Amniotic stem cell (primary cell): Measurements from ENCODE around the gene UCK1.
"Not testable (repeated sequence)": the region's sequence is repeated elsewhere in the genome, so short reads cannot be mapped to it uniquely, and the experiment has no call there.

Source experiments
- DNase-seq: peaks from one replicate; lab custom pipeline; 2025; lab: John Stamatoyannopoulos, UW

UCK1 gene

DNA sequence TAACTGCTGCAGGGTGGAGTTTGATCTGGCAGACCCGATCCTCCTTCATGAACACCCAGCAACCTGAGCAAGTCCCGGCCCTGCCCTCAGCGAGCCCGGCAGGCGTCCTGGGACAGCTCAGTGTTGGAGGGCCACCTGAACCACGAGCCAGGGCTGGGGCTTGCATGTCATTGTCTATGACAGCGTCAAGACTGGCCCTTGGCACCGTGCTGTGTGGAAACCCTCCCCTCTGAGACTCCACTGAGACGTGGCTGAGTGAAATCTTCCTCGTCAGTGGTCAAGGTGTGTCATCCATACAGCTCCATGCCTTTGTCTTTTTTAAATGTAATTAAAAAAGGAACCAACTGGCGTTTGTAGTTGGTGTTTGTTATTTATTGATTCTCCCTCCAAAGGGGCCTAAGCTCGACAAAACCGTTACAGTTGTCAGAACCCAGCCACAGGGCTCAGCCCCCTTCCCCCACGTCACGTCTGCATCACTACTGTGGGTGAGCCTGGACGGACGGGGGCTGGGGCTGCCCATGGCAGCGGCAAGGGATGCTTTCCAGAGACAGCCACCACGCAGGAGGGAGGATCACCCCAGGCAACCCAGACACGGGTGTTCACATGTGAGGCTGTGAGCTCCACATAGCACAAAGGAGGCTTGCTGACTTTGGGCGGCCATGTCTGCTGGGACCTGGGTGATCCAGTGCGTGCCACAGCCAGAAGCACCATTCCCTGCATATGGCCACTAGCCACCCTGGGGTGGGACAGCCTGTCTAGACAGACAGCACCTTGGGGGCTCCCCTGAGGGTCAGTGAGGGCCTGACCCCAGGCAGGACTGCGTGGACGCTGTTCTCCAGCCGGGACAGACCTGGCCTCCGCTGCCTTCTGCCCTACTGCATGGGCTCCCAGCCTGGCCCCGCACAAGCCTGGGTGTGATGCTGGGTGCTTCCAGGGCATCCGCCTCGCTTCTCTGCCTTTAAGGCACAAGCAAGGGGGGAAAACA is 7.3 kb downstream of the UCK1 start:
- no peak for DNase-seq

DNA sequence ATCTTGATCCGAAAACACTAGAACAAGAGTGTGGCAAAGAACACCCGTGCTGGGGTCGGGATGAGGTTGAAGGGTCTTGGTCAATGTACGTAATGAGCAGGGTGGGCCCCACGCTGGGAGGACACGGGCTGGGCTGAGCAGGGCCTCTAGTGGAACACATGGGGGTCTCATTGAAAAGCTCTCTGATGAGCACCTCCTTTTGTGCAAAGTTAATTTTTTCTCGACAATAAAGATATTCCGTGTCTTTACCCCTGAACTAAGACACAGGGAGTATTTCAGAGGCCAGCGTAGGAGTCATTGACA is 8.0 kb downstream of the UCK1 start:
- no peak for DNase-seq

DNA sequence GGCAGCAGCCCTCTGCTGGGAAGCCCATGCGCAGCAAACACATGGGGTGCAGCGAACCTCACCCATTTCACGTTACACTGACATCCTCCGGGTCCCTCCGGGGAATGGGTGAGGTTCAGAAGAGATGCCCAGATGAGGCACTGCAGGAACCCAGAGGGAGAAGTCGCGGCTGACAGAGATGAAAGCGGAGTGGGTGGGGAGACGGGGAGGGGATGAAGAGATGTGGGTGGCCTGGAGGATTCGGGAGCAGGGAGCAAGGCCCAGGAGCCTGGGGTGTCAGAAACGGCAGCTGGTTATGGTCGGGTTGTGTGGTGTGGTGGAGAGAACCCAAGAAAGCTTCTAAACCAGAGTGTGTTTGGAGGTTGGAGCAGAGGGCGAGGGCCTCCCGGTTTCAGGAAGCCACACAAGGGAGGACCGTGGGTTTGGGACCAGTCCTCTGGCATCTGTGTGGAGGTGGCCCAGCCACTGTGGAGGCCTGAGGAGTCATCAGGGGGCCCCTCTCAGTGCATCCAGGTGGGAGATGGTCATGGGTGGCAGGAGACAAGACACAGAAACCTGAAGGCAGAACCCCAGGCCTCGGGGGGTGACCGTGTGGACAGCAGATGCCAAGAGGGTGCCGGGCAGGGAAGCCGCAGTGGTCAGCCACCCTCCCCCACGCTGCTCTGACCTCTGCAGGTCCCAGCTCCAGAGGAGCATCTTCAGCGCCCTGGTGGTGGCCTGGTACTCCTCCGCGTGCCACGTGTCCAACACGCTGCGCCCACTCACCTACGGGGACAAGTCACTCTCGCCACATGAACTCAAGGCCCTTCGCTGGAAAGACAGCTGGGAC is 8.6 kb downstream of the UCK1 start:
- DNase-seq, result no peak

DNA sequence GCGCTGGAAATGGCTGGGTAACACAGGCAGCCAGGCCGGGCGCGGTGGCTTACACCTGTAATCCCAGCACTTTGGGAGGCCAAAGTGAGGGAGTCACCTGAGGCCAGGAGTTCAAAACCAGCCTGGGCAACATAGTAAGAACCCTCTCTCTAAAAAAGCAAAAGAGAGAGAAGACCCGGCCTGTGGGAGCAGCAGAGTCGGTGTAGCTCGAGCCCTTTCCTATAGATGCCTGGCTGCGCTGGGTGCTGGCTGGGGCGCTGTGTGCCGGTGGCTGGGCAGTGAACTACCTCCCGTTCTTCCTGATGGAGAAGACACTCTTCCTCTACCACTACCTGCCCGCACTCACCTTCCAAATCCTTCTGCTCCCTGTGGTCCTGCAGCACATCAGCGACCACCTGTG is 9.2 kb downstream of the UCK1 start:
- no peak for DNase-seq

DNA sequence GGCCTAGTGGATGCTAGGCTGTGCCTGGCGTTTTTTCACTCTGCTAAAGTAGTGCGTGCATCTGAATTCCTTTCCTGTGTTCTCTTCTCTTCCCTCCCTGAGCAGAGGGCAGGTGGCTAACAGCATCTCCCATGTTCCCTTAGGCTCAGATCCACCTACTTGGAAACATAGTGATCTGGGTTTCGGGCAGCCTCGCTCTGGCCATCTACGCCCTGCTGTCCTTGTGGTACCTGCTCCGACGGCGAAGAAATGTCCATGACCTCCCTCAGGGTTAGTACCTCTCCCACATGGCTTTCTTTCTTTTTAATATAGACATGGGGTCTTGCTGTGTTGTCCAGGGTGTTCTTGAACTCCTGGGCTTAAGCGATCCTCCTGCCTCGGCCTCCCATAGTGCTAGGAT is 9.9 kb downstream of the UCK1 start:
- DNase-seq, result no peak

DNA sequence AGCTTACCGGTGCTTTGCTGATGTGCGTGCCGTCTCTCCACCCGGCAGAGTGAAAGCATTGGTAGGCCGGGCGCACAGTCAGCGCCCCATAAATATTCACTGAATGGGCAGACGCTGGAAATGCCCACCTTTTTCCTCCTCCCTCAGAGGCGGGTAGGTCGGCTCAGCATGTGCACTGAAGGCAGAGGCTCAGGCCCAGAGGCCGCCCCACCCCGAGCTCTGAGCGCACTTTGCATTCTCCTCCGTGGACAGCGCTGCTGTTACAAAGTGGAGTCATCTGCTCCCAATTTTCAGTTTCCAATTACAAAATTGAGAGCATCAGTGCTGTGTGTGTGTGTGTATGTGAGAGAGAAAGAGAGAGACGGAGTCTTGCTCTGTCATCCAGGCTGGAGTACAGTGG is 10.6 kb downstream of the UCK1 start:
- DNase-seq, result no peak

DNA sequence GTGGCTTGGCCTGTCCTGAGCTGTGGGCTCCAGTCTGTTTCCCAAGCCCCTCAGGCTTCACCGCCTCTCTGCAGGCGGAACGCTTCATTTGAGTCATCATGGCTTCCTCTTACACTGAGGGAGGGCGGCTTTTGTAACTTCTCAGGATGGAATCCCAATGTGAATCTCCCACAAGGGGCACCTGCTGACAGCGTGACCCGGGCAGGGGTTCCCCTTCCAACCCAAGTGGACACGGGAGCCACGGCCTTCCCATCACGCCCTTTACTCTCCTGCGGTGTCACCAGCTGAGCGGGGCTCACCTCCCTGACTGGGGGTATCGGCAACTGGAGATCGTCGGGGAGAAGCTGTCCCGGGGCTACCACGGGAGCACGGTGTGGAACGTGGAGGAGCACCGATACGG is 12.5 kb downstream of the UCK1 start:
- DNase-seq, result no peak

DNA sequence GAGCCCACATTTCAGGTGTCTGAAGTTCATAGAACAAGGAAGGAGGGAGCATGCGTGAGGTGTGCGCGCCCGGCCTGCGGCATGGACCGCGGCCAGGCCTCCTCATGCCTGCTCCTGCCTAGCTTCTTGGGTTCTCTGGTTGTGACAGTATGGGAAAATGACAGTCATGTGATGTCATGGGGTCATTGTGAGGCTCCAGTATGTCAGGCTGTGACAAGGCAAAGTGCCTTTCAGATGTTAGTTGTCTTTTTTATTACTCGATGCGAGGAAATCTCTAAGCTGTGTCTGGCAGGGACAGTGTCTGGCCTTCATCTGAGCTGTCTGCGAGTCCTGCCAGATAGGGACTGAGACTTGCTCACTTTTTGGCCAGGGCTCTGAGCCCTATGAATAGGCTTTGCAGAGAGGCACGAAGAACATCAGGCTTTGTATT is 13.3 kb downstream of the UCK1 start:
- DNase-seq, result no peak

DNA sequence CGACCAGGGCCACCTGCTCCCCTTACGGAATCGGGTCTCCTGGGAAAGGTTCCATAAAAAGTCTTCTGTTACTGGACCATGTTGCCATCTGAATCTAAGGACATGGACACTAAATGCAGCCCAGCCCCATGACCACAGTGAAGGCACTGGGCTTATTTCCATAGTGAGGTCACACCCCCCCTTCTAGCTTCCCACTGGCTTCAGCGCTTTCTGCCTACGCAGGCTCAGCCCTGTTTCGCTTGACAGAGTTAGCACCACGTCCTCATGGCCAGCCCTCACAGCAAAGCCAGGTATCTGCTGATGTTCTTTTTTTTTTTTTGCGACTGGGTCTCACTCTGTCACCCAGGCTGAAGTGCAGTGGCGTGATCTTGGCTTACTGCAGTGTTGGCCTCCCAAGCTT is 14.1 kb downstream of the UCK1 start:
- no peak for DNase-seq

DNA sequence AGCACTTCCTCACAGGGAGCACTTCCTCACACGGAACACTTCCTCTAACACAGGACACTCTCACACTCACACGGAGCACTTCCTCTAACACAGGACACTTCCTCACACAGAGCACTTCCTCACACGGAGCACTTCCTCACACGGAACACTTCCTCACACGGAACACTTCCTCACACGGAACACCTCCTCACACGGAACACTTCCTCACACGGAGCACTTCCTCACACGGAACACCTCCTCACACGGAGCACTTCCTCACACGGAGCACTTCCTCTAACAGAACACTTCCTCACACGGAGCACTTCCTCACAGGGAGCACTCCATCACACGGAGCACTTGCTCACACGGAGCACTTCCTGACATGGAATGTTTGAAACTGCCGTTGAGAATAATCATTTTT is 15.0 kb downstream of the UCK1 start:
- DNase-seq, result no peak

DNA sequence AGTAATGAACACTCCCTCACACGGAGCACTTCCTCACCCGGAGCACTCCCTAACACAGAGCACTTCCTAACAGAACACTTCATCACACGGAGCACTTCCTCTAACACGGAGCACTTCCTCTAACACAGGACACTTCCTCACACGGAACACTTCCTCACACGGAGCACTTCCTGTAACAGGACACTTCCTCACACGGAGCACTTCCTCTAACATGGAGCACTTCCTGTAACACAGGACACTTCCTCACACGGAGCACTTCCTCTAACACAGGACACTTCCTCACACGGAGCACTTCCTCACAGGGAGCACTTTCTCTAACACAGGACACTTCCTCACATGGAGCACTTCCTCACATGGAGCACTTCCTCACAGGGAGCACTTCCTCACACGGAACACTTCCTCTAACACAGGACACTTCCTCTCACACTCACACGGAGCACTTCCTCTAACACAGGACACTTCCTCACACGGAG is 15.5 kb downstream of the UCK1 start:
- DNase-seq, result not testable (repeated sequence)

DNA sequence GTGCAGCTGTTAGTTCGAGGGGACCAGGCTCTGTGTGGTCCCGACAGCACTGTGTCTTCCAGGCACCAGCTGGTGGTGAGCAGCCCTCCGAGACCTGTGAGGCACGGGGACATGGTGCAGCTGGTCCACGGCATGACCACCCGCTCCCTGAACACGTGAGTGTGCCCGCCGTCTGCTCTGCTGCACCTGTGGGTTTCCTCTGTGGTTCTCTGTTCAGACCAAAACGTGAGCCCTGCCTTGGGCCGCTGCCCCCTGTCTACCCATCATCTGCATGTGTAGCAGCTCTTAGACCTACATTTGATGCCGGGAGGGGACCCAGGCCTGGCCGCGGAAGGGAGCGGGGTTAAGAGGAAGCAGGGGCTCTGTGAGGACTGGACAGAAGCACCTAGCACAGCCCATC is 17.9 kb downstream of the UCK1 start:
- DNase-seq, result no peak

DNA sequence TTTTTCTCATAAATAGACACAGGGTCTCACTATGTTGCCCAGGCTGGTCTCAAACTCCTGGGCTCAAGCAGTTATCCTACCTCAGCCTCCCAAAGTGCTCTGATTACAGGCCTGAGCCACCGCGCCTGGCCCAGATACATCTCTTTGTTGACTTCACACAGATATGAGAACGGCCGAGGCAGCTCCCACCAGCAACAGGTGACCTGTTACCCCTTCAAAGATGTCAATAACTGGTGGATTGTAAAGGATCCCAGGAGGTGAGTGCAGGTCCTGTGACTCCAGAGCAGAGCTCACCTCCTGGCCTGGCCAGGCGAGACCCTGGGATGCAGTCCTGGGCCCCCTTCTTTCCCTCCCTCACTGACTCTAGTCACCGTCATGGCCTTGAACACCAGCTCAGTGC is 19.2 kb downstream of the UCK1 start:
- no peak for DNase-seq

DNA sequence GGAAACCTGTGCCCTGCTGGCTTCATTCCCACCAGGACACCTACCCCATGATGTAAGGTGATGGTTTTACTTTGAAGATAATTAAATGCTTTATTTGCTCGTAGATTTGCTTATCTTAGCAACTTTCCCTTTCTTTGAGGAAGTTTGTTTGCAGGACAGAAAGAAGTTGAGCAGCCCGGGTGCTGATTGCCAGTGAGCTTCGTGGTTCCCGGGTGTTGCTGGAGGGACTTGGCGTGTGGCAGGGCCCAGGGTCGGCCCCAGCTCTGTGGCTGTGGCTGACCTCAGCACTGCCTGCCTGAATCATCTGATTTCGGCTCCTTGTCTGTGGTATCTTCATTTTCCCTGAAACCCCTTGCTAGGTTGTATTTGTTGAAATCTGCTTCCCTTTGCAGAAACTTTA is 19.6 kb downstream of the UCK1 start:
- DNase-seq, result no peak

DNA sequence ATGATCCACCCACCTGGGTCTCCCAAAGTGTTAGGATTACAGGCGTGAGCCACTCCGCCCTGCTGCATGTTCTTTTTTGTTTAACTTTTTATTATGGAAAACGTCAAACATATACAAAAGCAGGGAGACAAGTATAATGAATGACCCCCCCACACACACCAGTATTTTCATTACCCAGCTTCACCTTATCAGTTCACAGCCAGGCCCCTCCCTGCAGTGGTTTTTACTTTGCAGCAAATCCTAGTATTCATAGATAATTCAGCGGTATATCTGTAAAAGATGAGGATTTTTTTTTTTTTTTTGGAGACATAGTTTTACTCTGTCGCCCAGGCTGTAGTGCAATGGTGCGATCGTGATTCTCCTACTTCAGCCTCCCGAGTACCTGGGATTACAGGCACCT is 26.1 kb downstream of the UCK1 start:
- DNase-seq, result no peak

DNA sequence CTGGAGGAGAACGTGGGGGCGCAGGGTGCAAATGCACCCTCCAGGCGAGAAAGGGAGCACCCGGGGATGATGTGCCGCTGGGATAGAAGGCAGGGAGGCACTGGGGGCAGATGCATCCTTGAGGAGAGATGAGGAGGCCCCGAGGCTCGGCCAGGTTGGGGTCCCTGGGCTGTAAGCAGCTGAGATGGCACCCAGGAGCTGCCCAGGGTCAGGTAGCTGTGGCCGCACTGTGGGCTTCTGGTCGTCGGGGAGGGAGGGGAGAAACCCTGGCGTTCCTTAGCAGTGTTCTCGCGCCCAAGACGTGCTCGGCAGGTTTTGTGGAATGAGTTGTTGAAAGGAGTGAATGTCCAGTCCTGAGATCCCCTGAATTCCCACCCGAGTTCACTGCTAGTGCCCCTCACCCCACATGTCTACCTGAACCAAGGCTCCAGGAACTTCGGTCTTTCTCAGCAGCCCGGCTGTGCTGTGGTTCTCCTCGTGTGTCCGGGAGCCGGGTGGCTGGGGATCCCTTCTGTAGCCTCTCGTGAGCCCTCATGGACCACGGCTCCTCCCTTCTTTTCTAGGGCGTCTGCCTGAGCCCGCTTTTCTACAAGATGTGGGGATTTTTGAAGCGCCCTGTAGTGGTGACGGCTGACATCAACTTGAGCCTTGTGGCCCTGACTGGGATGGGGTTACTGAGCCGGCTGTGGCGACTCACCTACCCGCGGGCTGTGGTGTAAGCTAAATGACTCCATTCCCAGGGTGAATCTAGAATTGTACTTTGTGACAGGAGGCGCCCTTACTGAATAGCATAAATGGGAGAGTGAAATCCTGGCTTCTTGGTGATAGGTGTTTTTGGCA is 27.2 kb downstream of the UCK1 start:
- DNase-seq, result no peak

DNA sequence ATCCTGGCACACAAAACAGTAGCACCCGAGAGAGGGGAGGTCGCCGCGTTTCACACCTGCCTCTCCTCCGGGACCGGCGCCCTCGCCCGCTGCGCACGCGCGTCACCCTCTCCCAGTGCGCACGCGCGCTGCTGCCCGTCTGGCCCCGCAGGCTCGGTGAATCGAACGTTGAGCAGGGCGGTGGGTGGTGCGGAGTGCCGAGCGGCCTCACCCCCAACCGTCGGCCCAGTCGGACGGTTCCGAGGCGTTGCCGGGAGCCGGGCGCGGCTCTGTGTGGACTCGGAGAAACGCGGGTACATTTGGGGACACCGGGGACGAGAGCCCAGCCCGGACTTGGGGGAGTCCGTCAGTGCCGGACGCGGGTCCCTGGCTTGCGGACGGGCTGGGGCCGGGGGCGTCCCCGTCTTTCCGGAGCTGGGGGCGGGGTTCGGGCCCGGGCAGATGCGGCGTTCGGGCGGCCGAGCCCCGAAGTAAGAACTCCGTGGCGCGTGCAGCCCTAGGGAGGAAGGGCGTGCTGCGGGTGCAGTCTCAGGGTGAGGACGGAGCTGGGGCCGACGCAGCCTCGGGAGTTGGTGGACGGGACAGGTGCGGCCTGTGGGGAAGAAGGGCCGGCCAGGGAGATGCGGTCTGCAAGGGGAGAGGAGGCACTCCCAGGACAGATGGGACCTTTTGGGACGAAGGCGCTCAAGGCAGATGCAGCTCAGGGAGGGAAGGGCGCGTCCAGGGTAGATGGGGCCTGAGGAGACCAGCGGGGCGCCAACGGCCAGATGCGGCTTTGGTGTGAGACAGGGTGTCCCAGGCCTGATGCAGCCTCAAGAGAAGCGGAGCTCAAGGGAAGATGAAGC is 28.1 kb downstream of the UCK1 start, which contains the start of gene POMT1:
Gene POMT1 (plus strand): TSS at position 138 of the 845 bp plus-strand sequence. CDS start 1,301 bp downstream, outside the sequence.
- peak; percentile 51 for DNase-seq

DNA sequence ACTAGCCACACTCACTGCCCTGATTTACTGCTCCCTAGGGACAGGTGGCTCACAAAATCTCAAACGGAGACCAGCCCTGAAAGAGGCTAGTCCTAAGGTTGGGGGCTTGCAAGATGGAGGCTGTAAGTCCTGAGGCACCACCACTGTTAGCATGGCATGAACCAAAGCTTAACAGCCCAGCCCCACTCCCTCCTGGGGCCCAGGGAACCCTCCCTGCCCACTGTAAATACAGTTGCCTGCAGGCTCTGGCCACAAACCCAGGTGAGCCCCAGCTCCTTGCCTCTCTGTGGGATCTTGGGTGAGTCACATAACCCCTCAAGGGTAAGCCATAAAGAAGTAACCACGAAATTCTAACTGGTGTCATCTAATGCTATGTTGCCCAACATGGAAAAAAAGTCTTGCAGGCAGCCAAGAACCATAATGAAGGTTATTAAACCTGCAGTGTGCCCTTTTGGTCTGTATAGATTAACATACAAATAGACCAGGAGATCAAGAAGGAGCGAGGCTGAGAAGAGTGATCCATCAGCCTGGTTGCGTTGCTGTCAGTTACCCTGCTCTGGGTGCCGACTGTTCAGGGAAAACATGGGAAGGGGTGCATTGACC is 30.0 kb downstream of the UCK1 start:
- DNase-seq, result no peak

DNA sequence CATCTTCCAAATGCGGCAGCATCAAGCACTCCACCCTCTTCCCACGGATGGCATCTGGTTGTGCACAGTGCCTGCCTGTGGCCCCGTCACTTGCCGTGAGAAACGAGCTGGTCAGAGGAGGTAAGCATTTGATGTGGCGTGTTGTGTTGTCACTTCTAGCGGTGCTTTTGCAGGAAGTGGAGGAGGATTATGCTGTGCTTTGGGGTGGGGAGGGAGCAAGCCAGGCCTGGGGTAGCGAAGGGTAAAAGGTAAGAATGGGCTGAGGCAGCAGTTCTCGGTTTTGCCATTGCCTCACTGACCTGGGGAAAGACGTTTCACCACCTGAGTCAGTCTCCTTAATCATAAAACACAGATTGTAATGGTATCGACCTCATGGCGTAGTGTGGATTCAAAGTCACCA is 30.7 kb downstream of the UCK1 start:
- no peak for DNase-seq

DNA sequence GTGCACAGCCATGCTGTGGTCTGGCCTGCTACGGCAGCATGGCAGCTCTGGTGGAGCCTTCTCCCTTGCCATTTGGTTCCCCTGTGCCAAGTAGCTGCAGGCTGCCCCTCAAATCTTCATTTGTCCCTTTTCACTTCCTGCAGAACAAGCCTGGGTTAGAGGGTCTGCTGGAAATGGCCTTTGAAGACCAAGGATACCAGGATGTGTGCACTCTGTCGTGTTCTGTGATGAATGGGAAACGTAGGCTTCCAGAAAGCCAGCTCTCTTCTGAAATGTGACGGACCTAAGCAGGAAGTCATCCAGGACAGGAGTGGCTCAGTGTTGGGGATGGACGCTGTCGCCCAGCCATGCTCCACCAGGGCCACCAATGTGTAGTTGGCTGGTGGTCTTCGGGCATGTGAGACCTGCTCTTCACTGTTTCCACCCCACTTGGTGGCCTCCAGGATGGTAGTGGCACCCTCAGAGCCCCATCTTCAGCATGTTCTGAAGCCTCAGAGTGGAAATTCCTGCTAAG is 31.8 kb downstream of the UCK1 start:
- no peak for DNase-seq
